Activated T-cell treated with anti-CD3 and anti-CD28 coated beads, Interleukin-2, amount 50 U/mL, for 1 hour (primary cell): ENCODE measurements around the gene GPR35.
A peak's percentile ranks its signal among the peaks of the same experiment; 100 is the strongest.

Experiments
- DNase-seq: peaks from one replicate; pipeline ENCODE4 v3.0.0-alpha.2; 2020

Gene GPR35

DNA sequence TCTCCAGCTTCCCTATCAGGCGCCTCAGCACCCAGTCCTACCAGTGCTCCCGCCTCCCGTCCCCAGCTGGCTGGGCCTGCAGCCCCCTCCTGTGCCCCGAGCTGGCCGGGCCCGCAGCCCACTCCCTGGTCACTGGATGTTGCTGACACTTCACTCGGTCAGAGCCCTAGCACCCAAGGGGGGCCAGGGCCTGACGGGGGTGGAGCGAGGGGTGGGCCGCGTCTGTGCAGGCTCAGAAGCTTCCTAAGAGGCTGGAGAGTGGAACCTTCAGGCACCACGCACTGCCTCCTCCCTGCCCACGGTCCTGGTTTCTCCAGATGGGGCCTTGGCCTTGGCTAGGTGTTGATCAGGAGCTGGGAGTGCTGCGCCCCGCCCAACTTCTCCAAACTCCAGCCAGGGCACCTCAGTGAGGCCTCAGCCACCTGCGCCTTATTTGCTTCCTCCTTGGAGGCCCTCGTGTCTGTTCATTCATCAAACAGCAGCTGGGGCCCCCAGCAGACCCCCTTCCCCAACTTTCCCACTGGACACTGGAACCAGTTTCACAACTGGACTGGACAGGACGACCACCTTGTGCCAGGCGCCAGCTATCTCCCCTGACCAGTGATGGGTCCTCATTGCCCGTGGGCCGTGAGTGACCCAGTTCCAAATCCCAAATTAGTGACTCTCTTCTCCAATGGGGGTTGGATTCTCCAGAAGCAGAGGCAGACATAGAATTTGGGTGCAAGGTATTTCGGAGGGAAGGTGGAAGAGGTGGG, 22.0 kb upstream of the GPR35 start:
- peak; percentile 11 for DNase-seq

DNA sequence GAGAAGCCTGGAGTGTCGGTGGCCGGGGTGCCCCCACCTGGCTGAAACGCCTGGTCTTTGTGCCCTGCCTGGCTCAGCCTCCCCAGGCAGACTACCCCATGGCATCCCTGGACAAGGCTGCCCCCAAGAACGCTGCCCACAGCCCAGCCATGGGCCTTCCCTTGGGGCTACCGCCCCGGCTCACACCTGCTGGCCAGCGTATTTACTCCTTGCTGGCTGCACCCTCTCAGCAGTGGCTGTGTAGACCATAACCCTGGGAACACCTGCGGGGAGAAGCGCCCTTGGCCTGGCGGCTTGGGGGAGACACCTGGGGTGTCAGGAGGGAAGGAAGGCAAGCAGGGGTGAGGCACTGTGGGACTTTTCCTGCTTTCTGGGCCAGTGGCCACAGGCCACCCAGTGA, 21.4 kb upstream of the GPR35 start:
- peak; percentile 16 for DNase-seq

GRCh38 chr2:240604291-240604938, 20.9 kb upstream of the GPR35 start:
- DNase-seq, result peak; percentile 21

GRCh38 chr2:240604939-240605716, 20.2 kb upstream of the GPR35 start:
- DNase-seq, result peak; percentile 15

DNA sequence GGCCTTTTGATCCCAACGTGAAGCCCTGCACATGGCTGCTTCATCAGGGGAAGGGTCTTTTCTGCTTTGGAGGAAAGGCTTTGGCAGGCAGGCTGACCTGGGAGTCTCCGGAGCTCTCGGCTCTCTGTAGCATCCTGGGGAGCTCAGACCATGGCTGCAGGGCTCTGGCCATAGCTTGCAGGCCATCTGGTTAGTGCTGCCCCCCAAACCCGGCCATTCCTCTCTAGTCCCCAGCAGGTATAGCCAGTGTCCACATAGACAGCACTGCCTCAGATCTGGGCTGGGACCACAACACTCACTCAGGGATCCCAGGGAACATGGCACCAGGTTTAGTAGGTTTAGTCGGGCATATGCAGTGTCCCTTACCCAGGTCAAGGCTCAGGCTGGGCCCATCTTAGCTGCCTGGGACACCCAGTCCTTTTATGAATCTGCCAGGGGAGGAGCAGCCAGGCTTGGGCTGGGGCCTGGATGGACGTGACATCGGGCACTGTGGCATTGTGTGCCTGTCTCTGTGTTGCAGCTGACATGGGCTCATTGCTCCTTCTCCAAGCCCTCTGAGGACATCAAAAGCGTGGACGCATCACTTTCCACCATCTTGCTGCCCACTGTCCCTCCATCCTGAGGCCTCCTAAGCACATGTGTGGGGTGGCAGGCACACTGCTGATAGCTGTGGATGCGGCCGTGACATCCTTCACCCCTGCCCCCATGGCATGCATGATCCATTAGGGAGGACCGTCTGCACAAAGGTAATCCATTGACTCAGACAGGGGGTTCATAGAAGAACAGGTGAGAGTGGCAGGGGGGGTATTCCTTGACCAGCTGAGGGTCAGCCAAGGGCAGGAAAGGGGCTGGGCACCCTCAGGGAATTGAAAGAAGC, 19.2 kb upstream of the GPR35 start:
- DNase-seq, result peak; percentile 14

GRCh38 chr2:240611601-240612210, 13.6 kb upstream of the GPR35 start:
- no peak for DNase-seq

GRCh38 chr2:240613781-240614180, 11.5 kb upstream of the GPR35 start:
- no peak for DNase-seq

- peak; percentile 10 for DNase-seq
Measured at GRCh38 chr2:240614391-240614790, 10.9 kb upstream of the GPR35 start.

- no peak for DNase-seq
Measured at GRCh38 chr2:240615396-240615795, 9.9 kb upstream of the GPR35 start.

DNA sequence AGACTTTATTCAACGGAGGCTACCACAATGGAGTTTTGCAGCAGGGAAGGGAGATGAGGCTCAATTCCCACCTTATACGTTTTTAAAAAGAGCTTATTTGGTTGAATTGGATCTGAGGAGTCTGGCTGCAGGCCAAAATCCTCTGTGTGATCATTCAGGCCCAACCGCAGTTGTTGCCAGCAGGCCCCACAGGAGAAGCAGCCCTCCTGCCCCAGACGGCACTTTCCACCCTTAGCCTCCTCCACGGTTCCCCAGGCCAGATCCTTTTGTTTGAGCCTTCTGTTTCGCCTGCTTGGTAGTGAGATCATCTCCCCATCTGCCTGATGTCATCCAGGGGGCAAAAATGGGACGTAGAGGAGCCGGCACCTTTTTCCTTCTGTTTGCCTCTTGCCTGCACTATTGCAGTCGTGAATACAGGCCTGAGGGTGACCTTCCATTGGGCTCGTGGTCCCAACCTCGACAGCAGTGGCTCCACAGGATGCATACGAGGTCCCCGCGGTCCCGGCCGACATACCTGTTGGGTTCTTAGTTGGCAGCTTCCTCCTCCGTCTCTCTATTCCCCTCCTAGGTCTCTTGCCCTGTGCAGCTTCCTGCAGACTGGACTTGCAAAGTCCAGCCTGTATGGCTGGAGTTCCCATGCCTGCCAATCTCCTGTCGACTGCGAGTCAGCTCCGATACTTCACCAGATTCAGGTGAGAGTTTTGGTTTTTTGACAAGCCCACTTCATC, 9.3 kb upstream of the GPR35 start:
- peak; percentile 4 for DNase-seq

- peak; percentile 17 for DNase-seq
Measured at GRCh38 chr2:240616860-240617666, 8.2 kb upstream of the GPR35 start.

- no peak for DNase-seq
Measured at GRCh38 chr2:240618776-240619175, 6.5 kb upstream of the GPR35 start.

GRCh38 chr2:240619506-240620148, 5.7 kb upstream of the GPR35 start:
- no peak for DNase-seq

GRCh38 chr2:240620149-240620731, 5.0 kb upstream of the GPR35 start:
- peak; percentile 22 for DNase-seq

DNA sequence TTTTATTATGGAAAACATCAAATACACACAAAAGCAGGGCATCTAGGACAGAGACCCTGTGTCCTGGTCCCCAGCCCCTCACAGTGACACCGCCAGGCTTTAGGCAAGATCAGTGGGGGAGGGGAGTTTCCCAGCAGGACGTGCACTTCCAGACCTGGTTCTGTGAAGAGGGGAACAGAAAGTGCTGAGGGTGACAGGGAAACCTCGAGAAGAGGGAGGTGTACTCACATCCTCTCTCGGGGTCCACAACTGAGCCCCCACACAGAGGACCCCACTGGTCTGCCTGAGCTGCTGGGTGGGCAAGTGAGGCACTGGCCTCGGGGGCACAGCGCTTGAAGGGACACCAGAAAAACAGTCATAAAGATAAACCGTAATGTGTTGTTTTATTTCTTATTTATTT, 4.4 kb upstream of the GPR35 start:
- peak; percentile 28 for DNase-seq

DNA sequence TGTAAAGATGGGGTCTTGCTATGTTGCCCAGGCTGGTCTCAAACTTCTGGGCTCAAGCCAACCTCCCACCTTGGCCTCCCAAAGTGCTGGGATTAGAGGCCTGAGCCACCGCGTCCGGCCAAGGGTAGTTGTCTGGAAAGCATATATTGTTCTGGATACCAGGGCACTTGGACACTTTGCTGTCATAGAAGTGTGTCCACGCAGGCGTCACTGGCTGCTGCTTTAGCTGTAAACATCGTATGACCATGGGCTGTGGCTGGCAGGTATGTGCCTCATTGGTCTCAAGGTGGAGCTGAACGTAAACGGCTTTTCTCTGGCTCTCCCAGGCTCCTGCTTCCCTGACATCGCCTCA, 3.2 kb upstream of the GPR35 start:
- DNase-seq, result no peak

GRCh38 chr2:240622531-240623235, 2.6 kb upstream of the GPR35 start:
- peak; percentile 67 for DNase-seq

GRCh38 chr2:240623531-240624010, 1.7 kb upstream of the GPR35 start:
- DNase-seq, result peak; percentile 30
